Stimulated activated CD4-positive, alpha-beta T cell treated with anti-CD3 and anti-CD28 coated beads, Interleukin-1b, Interleukin-23, amount 100 ng/mL, for 4 hours (primary cell): ENCODE data around the gene AP2S1.
"Not testable (repeated sequence)": the region's sequence is repeated elsewhere in the genome, so short reads cannot be mapped to it uniquely, and the experiment has no call there.

ENCODE experiments used
- DNase-seq, 2 donors: peaks; one replicate each; pipeline ENCODE4 v3.0.0-alpha.2; 2020; ENCODE audit warnings: low read depth in 2 of 2

Gene AP2S1

DNA sequence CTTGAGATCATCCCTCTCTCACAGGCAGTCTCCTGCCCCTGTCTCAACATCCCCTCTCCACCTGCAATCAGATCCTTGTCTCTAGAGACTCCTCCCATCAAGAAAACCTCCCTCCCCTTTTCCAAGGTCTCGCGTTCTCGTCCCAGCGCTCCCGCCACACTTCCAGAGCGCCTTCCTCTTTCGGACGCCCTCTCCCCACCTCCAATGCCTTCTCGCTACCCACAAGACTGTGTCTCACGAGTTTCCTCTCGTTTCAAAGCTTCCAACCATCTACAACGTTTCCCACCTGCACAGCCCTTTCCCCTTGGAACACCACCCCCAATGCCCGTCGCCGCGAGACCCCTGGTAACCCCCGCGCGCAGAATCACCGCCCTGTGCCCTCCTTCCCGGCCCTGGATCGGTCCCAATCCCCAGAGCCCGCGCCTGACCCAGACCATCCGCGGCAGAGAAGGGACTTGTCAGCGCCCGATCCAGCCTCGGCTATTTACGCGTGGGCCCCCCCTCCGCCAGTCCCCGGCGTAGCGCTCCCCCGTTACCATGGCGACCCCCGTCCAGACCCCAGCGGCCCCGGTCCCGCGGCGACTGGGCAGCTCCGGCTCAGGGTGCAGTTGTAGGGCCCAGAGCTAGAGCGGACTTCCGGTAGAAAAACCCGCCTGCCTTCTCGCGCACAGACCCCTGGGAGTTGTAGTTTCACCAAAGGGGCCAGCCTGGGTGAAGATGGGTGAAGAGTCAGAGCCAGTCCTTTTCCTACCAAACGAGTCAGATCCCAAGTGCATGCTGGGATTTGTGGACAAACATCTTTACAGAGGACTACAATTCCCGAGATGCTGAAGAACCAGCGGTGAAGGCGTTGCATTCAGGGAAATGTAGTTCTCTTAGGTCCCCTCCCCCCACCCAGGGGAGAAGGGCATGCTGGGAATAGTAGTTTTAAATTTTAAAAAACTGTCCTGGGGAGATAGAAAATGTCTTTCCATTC lies at the start of gene AP2S1:
Gene AP2S1 (minus strand): TSS at position 619 of the 976 bp plus-strand sequence. CDS start 80 bp downstream, at position 539.
- peak; percentile 77 to 85 for DNase-seq

- DNase-seq = no peak
These were observed 49.7 kb upstream of the AP2S1 start for GRCh38 chr19:46900341-46900740.

DNA sequence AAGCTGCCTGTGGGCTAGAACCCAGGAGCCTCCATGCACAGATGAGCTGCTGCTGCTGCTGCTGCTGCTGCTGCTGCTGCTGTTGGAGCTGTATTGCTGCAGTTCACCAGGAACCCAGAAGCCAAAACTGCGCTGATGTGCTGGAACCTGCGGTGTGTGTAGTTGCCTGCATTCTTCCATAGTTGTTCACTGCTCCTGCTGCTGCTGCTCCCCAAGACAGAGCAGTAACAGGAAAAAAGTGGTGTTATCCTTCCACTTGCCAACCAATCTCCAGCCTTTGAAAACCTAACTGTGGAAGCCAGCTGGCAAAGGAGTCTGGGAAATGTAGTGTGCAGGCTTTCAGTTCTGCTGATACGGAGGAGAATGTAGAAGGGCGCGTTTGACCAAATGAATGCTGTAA lies 48.1 kb upstream of the AP2S1 start:
- no peak for DNase-seq

DNA sequence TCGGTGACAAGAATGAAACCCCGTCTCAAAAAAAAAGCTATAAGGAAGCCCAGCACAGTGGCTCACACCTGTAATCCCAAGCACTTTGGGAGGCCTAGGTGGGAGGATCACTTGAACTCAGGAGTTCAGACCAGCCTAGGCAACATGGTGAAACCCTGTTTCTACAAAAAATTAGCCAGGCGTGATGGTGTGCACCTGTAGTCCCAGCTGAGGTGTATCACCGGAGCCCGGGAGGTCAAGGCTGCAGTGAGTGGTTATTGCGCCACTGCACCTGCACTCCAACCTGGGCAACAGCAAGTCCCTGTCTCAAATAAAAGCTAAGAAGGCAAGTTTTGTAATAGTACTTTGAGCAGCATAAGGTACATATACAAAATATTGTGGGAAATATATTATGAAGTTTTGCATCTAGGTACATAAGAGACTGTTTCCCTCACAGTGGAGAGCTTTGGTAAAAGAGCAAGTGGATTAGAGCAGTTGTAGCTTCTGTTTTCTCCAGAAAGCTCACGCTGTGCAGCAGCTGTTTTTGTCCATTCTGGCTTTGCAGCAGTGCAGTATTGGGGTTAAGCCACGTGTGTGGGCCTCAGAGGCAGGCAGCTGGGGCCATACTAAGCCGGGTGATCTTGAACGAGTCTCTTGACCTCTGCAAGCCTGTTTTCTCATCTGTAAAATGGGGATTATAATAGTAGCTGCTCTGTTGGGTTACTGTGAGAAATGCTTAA lies 45.6 kb upstream of the AP2S1 start:
- DNase-seq = no peak

DNA sequence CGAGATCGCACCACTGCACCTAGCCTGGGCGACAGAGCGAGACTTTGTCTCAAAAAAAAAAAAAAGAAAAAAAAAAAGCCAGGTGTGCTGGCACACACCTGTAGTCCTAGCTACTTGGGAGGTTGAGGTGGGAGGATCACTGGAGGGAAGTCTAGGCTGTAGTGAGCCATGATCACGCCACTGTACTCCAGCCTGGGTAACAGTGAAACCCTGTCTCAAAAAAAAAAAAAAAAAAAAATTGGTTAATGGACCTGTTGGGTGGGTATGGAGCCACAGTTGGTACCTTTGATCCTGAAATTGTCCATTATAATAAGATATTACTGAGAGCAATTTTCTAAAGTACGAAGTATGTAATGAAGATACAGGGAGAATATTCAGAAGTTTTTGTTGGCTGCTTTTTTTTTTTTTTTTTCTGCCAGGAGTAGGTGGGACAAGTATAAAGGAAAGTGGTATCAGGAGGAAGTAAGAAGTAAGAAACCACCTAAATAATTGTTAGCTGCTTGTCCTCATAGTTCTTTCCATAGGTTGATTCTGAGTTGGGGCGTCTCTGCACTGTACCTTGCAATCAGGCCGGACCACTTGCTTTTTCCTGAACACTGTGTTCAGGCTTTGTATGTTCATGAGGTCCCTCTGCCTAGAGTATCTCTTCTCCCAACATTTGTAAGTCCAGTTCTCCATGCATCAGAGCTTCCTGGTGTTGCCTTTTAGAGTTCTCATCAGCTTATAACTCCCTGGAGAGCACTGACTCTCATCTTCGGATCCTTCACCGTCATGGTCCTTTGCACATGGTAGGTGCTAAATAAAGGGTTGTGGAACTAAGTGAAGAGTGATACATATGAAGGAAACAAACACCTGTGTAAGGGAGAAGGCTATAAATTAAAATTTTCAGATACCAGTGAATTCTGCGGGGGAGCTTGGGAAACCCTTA lies 41.9 kb upstream of the AP2S1 start:
- DNase-seq = no peak

DNA sequence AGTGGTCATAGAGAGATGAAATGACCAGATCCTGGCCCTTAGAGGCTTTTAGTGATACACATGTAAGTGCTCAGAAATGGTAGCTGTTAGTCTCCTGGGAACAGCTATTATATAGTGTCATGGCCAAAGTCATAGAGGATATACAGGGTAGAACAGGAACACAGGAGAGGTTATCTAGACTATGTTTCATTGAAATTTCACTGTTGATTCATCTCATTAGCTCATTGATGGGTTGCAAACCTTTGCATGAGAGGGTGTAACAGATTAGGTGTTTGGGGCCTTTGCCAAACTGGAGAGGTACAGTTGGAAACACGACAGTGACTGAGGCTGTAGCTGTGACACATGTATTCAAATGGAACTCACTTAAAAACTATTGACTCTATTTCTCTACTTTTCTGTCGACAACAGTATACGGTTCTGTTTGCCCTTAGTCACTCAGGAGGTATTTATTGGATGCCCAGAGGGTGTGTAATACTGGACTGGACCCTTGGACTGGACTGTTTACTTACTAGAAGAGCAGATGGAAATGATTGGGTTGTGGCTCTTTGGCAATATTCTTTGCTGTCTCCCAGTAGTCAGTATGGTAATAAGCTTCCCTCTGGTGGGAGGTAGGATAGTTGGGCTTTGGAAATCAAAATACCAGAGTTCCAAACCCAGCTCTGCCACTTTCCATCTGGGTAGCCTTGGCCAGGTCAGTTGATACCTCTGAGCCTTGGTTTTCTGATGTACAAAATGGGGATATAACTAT lies 40.0 kb upstream of the AP2S1 start:
- no peak for DNase-seq

DNA sequence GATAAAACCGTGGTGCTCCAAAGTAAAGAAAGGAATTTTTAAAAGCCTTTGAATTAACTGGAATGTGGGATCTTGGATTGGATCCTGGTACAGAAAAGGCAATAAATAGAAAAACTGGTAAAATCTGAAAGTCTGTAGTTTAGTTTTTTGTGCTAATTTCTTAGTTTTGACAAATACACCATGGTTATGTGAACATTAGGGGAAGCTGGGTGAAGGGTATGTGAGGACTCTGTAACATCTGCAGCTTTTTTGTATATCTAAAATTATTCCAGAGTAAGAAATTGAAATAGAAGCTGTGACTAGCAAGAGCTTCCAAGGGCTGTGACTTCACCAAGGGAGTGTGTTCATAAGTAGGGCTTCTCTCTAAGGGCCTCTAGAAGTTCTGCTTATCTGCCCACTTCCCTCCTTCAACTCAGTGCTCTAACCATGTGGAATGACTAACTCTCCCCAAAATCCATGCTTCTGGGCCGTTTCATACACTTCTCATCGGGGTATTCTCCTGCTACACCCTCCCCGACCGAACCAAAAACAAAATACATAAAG lies 36.7 kb upstream of the AP2S1 start:
- DNase-seq = no peak

- DNase-seq = no peak
These were observed 36.0 kb upstream of the AP2S1 start for GRCh38 chr19:46886546-46887239.

DNA sequence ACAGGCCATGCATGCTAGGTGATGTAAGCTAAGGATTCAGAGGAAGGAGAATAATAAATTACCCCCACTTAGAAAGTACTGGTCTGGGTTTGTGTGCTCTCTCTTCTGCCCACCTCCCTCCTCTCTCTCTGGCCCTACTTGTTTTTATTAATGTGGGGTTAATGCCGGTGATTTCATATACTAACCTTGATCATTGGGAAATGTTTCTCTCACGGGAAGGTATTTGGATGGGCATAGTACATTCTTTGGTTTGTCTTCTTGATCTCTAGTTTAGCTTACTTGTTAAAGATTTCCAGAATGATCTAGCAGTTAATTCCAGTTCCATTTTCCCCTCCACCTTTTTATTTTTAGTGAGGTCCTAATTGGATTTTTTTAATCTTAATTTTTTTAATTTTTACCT lies 34.8 kb upstream of the AP2S1 start:
- DNase-seq = no peak

DNA sequence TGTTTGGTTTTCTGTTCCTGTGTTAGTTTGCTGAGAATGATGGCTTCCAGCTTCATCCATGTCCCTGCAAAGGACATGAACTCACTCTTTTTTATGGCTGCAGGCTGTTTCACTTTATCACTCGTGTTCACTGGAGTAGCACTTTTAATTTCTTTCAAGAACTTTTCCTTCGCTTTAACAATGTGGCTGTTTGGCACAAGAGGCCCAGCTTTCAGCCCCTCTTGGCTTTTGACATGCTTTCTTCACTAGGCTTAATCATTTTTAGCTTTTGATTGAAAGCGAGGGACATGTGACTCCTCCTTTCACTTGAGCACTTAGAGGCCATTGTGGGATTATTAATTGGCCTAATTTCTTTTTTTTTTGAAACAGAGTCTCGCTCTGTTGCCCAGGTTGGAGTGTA lies 32.1 kb upstream of the AP2S1 start:
- not testable (repeated sequence) for DNase-seq

DNA sequence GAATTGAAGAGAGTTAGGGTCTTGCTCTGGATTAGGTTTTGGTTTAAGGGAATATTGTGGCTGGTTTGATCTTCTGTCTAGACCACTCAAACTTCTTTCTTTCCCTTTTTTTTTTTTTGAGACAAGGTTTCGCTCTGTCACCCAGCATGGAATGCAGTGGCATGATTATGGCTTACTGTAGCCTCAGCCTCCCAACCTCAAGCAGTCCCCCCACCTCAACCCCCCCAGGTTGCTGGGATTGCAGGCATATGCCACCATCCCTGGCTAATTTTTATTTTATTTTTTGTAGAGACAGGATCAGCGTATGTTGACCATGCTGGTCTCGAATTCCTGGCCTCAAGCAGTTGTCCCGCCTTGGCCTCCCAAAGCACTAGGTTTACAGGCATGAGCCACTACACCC lies 31.4 kb upstream of the AP2S1 start:
- DNase-seq = no peak

DNA sequence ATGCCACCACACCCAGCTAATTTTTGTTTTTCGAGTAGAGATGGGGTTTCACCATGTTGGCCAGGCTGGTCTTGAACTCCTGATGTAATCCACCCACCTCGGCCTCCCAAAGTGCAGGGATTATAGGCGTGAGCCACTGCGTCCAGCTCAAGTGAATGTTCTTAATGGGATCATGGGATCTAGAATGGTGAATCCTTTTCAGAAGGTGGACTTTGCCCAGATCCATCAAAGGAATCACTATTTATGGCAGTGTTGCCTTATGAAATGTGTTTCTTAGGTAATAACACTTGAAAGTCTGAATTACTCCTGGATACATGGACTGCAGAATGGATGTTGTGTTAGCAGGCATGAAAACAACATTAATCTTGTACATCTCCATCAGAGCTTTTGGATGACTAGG lies 30.4 kb upstream of the AP2S1 start:
- no peak for DNase-seq

DNA sequence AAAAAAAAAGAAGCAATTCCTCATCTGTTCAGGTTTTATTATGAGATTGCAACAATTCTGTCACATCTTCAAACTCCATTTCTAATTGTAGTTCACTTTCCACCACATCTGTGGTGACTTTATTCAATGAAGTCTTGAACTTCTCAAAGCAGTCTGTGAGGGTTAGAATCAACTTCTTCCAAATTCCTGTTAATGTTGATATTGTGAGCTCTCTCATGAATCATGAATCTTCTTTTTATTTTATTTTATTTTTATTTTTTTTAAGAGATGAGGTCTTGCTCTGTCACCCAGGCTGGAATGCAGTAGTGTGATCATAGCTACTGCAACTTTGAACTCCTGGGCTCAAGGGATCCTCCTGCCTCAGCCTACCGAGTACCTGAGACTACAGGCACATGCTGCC lies 29.8 kb upstream of the AP2S1 start:
- DNase-seq = no peak

DNA sequence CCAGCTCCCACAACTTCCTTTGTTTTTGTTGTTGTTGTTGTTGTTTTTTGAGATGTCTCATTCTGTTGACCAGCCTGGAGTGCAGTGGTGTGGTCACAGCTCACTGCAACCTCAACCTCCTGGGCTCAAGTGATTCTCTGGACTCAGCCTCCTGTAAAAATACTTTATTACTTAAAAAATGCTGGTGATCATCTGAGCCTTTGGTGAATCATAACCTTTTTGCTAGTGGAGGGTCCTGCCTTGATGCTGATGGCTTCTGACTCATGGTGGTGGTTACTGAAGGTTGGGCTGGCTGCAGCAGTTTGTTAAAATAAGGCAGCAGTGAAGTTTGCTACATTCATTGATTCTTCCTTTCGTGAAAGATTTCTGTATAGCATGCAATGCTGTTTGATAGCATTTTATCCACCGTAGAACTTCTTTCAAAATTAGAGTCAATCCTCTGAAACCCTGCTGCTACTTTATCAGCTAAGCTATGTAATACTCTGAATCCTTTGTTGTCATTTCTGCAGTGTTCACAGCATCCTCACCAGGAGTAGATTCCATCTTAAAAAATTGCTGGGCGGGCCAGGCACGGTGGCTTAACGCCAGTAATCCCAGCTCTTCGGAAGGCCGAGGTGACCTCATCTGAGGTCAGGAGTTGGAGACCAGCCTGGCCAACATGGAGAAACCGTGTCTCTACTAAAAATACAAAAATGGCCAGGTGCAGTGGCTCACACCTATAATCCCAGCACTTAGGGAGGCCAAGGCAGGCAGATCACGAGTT lies 28.1 kb upstream of the AP2S1 start:
- no peak for DNase-seq

GRCh38 chr19:46875657-46876056 lies 25.0 kb upstream of the AP2S1 start:
- no peak for DNase-seq

- DNase-seq = no peak
These were observed 24.6 kb upstream of the AP2S1 start for GRCh38 chr19:46875234-46875633.

- no peak for DNase-seq
These were observed 22.3 kb upstream of the AP2S1 start for GRCh38 chr19:46872967-46873366.

DNA sequence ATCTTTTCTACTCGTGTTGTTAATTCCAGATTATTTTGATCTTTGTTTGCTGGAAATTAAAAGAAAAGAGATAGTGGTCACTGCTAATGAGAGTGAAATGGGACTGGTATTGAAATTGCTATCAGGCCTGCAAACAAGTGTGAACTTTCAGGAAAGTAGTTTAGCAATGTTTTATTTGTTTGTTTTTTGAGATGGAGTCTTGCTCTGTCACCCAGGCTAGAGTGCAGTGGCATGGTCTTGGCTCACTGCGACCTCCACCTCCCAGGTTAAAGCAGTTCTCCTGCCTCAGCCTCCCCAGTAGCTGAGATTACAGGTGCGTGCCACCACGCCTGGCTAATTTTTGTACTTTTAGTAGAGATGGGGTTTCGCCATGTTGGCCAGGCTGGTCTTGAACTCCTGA lies 20.5 kb upstream of the AP2S1 start:
- DNase-seq = not testable (repeated sequence)

- DNase-seq = no peak
These were observed 17.6 kb upstream of the AP2S1 start for GRCh38 chr19:46868025-46868802.
